HG02623 (cell line): ENCODE measurements around the gene AFF1.
"Not testable (repeated sequence)": the region's sequence is repeated elsewhere in the genome, so short reads cannot be mapped to it uniquely, and the experiment has no call there.

Experiments used
- ATAC-seq: cut with Tn5 transposase; IDR thresholded peaks from one replicate; pipeline ENCODE4 v1.9.1; 2021; ENCODE audit warnings: moderate library complexity; ENCODE audit not compliant: unreplicated experiment

The AFF1 gene

DNA sequence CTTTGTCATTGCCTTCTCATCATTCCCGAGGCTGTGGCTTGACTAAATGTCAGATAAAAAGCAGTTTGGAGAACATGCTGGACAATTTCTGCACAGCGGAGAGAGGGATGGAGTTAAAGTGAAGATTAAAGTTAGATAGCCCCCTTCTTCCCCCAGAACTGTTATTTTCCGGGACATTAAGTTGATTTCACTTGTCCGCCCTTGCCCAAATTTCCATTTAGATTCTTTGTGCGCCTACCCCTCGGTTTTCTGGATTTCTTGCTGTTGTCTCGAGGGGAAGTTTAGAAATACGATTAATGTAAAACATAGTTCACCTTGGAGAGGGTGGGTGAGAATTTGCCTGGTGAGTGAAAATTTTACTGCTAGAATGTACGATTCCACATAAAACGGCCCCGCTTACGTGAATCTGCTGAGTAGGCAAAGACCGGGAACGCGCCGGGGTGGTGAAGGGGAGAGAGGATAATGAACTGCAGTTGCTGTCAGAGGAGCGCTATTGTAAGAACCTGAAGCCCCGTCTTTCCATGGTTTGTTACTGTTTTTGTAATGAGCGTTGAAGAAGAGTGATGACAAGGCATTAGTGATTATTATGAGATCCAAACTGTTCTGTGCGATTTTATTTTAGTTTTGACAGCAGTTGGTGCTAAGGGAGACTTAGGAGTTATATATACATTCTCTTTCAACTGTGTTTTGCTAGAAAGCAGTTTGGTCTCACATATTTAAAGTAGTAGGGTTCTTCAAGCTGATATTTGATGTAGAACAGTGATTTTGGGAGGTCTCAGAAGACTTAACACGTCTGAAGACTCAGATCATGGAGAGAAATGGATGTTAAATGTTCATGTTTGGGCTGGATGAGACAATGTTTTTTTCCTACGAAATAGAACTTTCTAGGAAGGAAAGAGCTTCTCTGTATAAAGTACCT, 73.0 kb downstream of the AFF1 start:
- no peak for ATAC-seq

- no peak for ATAC-seq
Measured at GRCh38 chr4:87009095-87009648, 74.4 kb downstream of the AFF1 start.

- ATAC-seq = no peak
Measured at GRCh38 chr4:87010192-87010591, 75.4 kb downstream of the AFF1 start.

GRCh38 chr4:87011340-87012034, 76.7 kb downstream of the AFF1 start:
- no peak for ATAC-seq

DNA sequence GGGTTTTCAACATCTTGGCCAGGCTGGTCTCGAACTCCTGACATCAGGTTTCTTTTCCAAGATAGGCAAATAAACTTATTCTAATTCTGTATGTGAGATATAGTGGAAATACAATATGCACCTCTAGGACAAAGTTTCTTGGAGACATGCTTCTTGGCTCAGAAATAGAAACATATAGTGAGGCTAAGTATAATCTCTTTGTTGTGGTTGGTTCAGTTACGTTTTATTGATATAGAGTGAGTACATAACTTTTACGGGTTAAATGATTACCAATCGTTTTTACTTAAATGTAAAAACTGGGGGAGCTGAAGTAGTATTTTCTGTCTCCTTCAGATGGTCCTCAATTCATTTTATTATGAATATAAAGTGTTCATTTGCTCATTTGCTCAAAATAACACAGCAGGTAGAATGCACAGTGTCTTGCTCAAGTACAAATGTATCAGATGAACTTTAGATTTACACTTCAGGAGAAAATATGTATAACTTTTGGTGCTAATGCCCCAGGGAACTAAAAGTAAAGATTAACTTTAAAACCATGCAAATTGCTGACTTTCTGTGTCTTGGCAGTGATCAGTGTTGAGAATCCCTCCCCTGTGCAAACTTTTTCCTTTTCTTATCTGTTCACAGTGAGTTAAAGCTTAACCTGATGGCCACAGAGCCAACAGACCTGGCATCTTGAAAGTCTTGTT, 77.6 kb downstream of the AFF1 start:
- peak; percentile 53 for ATAC-seq

DNA sequence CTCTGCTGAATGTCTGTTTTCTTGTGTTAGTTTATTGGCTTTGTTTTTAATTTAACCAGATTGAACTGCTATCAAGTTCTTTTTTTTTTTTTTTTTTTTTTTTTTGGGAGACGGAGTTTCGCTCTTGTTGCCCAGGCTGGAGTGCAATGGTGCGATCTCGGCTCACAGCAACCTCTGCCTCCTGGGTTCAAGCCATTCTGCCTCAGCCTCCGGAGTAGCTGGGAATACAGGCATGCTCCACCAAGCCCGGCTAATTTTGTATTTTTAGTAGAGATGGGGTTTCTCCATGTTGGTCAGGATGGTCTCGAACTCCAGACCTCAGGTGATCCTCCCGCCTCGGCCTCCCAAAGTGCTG, 78.1 kb downstream of the AFF1 start:
- not testable (repeated sequence) for ATAC-seq

DNA sequence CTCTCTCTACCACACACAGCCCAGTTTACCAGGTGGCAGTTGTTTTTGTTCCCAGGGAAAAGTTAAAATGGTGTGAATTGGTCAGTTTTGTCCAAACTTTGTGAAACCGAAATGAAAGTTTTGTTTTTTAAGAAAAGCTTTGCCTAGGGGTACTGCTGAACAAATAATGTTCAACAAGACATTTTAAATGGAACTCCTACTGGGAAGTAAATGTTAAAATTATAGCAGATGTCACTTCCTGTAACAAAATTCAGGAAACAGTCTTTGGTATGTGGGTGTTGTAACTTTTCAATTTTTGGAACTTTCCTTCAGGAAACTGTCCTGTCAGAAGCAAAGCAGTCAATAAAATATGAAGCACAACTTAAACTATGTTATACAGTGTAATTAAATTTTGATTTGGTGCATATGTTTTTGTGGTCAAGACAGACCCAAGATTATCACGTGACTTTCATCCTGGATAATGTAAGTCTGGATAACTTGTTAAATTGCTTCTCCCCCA, 79.5 kb downstream of the AFF1 start:
- no peak for ATAC-seq

- ATAC-seq = no peak
Measured at GRCh38 chr4:87015416-87015815, 80.6 kb downstream of the AFF1 start.

DNA sequence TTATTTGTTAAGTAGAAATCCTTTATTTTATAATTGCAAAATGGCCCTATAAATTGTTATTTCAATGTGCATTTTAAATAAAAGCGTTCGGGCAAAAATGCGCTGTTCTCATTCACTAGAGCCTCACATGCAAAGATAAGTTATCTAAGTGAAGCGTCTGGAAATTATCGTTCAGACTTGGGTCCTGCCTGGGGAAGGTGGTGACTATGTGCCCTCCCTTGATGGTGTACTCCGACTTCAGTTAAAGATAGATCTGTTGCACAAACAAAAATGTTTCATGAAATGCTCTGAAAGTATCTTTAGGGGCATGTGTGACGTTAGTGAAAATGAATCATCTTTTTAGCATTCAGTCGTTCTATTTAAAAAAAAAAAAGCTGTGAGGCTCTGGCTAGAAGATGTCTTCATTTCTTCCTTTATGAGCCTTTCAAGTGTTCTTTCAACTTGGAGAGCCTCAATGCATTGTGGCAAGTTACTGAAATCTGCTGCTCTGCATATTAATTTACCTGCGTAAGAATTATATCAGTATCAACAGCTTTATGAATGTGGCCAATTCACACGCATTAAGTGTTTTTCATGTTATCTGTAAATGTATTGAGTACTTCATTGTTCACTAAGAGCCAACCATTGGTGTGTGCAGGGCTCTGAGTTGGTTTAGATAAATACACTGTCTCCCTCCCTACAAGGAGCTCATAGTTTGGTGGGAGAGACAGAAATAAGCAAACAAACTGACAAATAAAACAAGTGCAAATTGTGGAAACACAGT, 83.0 kb downstream of the AFF1 start:
- no peak for ATAC-seq

DNA sequence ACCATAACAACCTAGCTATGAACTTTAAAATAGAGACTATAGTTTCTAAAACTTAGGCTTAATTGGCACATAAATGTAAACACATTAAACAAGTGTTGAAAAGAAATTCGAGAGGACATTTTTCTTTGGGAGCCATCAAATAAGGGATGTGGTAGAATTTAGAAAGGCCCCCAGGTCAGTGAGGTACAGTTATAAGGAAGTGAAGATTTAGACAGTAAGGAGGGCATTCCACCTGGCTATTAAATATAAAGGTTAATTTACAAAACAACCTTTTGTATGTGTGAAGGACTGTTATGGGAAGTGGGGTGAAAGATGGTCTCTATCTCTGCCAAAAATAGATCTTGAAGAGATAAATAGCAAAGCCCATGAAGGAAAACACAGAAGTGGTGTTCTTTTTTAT, 83.9 kb downstream of the AFF1 start:
- no peak for ATAC-seq

DNA sequence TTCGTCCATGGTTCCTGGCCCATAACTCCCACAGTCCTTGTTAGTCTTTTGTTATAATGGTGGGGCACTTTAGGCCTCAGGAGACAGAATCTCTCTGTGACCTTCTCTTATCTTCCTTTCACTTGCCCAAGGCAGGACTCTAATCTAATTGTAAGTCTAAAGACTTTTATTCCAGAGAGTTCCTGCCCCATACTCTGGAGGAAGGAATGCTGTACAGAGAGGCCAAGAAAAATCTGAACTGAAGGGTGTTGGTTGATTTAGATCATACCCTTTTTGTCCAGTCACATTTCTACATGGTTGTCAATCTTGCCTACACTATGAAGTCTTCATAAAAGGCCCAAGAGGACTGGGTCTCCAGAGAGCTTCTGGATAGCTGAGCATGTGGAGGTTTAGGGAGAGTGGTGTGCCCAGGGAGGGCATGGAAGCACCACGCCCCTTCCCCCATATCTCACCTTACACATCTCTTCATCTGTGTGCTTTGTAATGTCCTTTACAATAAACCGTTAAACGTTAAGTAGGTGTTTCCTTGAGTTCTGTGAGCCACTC, 84.5 kb downstream of the AFF1 start:
- ATAC-seq = no peak

DNA sequence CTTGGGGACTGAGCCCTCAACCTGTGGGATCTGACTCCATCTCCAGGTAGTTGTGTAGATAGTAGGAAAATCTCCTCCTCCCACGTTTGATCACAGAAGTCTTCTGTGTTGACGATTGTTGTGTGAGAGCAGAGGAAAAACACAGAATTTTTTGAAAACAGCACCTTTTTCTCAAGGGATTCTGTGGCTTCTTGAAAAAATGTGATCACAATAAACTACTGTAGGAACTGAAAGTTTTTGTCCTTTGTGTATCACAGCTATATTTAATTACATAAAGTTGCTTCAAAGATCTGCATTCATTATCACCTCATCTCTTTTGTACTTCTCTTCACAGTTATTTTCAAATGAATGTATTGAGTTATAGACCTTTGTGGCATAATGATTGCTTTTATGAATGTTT, 85.1 kb downstream of the AFF1 start:
- no peak for ATAC-seq

- no peak for ATAC-seq
Measured at GRCh38 chr4:87024201-87024600, 89.4 kb downstream of the AFF1 start.

DNA sequence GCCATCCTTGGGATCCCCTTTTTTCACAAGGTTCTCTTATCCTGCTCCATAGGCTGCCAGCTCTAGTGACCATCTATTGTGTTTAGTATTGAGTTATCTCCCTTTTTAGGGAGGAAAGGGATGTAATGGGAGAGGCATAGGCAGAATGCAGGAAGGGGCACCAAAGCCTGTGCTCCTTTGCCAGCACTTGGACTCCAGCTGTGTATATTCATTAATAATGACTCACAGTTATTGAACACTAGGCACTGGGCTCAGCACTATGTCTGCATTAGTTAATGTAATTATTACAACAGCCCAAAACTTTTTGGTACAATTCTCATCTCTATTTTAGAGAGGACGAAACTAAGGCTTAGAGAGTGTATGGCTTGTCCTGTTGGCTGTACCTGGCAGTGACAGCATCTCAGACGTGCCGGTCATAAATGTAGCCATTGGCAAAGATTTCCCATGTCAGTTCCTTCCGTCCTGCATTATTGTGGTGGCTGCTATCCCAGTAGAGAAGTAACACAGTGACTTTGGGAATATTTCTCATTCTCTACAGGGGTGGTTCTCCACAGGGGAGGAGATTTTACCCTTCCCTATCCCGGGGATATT, 90.3 kb downstream of the AFF1 start:
- ATAC-seq = no peak

DNA sequence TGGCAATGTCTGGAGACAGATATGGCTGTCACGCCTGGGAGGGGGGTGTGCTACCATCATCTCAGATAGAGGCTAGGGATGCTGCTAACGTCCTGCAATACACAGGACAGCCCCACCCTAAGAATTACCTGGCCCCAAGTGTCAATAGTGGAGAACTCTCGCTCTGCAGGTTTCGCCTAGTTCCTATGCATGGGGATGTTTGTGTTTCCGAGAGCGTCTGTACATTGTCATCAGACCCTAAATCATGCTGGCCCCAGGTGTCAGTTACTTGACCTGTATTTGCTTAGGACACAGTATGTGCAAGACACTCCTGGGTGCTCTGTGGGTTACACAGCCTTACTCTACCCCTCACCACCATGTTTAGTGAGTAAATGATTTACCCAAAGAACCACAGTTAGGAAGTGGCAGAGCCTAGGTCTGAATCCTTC, 90.8 kb downstream of the AFF1 start:
- ATAC-seq = peak; percentile 47

- peak; percentile 90 for ATAC-seq
Measured at GRCh38 chr4:87026800-87027495, 92.1 kb downstream of the AFF1 start.

DNA sequence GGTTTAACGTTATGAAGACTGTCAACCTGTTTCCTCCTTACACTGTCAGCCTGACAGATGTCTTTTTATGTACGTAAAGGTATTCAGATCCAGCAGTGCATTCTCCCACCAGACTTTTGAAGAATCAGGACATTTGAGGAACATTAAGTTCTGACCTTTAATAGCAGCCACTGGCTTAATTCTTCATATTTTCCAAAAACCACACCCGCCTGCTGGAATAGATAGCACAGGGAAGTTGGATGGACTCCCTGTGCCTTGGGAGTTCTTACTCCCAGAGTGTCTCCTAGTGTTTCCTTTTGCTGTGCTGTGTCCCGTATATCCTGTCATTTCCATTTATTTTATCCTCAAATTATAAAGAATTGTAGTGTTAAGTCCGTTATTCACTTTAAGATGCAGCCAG, 94.5 kb downstream of the AFF1 start:
- no peak for ATAC-seq

GRCh38 chr4:87030124-87030523, 95.3 kb downstream of the AFF1 start:
- no peak for ATAC-seq

- no peak for ATAC-seq
Measured at GRCh38 chr4:87030755-87031441, 96.1 kb downstream of the AFF1 start.
